Pancreas (tissue), 10 donors: Measurements from ENCODE around the gene UBR4. TPM values are rescaled to one million over a fixed set of nuclear protein-coding genes. Genes with fewer than 3 reads are reported as not detected.
A peak's percentile ranks its signal among the peaks of the same experiment; 100 is the strongest.

ENCODE experiments used
- ATAC-seq, 4 donors: fragments of 200-7000 bp; cut with Tn5 transposase; one replicate each; pipeline versions ENCODE4 v1.8.0 to v1.9.1; 2020; ENCODE audit warnings: mild to moderate bottlenecking in 4 of 4, moderate library complexity in 4 of 4
- DNase-seq, 6 donors: peaks; one replicate each; pipeline ENCODE4 v3.0.0-alpha.2; 2020
- FAIRE-seq: peaks from 2 replicates; lab custom pipeline; 2012; peaks lifted over from hg19 to GRCh38; lab: Jason Lieb, UNC
- H3K27ac ChIP-seq, 4 donors: fragments of 200-600 bp; sonication (generic); 1 replicate in 3 of 4; 2 replicates in 1 of 4; pipeline versions ENCODE4 v1.5.0 to v1.8.0; 2020
- H3K27me3 ChIP-seq, 4 donors: fragments of 200-600 bp; one replicate each; pipeline ENCODE4 v1.8.0; 2021
- H3K36me3 ChIP-seq, 3 donors: fragments of 200-600 bp; sonication (generic) in 1 of 3; one replicate each; pipeline versions ENCODE4 v1.5.0 to v1.8.0; 2020 to 2021
- H3K4me1 ChIP-seq, 3 donors: fragments of 200-600 bp; one replicate each; pipeline ENCODE4 v1.8.0; 2021
- H3K4me3 ChIP-seq, 4 donors: fragments of 200-600 bp; sonication (generic) in 2 of 4; one replicate each; pipeline versions ENCODE4 v1.5.0 to v1.8.0; 2020 to 2021
- H3K9me3 ChIP-seq, 4 donors: fragments of 200-600 bp; one replicate each; pipeline ENCODE4 v1.8.0; 2021
- CTCF ChIP-seq, 4 donors: fragments of 200-600 bp; sonication (generic) in 3 of 4; IDR thresholded peaks; one replicate each; pipeline versions ENCODE4 v1.5.0 to v1.8.0; 2021; ENCODE audit warnings: antibody characterized with exemption in 4 of 4
- WGBS, 2 donors: extraction: QIAGEN DNeasy Blood & Tissue Kit; methylation state at CpG; one replicate each; pipeline ENCODE4 v1.1.7; 2013; 5-methylcytosine and 5-hydroxymethylcytosine counted together
- intact Hi-C, 3 donors: fragments of 100-400 bp; cut with DNase I; formaldehyde crosslinking; loops; one replicate each; pipeline versions ENCODE4 v1.11.1 to v1.14.2; 2022
- polyA plus RNA-seq, 2 donors: library from polyadenylated mRNA; stranded (reverse); fragments of 200-250 nt; gene quantifications; one replicate each; pipeline ENCODE4 v1.2.3, GENCODE V29; 2013
- total RNA-seq, 6 donors: library from RNA; stranded (reverse); fragmentation: NEBNext Ultra II Directional in 4 of 6; extraction: Animal tissue kit (Norgen Biotek cat#: 25700) in 4 of 6; gene quantifications; one replicate each; pipeline versions ENCODE4 v1.2.1 to v1.2.4, GENCODE V29; 2021 to 2023
- donor health status: healthy with polysubstance abuse.
- donor health status: DM: no; HTN: no; CAD: no; lungs with moderate emphysema.
- donor health status: DM: no; HTN: no; CAD: no.
- donor health status: control.
- donor health status: control.
- donor health status: Bipolar disorder and iron deficiency.
- donor health status: DM: yes; HTN: yes; CAD: no.
- donor health status: DM: no; HTN: no; CAD: no.
- donor health status: DM: no; HTN: no; CAD: no.
- donor health status: DM: yes; HTN: yes; CAD: no.

Gene UBR4
- total and polyA plus RNA-seq, 8 donors = 45.3 to 140 (median 65.5) TPM

GRCh38 chr1:19036813-19037605 lies 173.1 kb downstream of the UBR4 start:
- TF ChIP-seq CTCF (IDR thresholded peaks at IDR 0.05) = no peak
- intact Hi-C loops = no loop called here
- Histone ChIP-seq H3K36me3 (no peaks in the 10 kb centered on the region), H3K27ac (no peak overlapping the region), H3K9me3 (no peaks in the 10 kb centered on the region), H3K4me1 (no peaks in the 10 kb centered on the region), H3K27me3 (no peaks in the 10 kb centered on the region), H3K4me3 (no peak overlapping the region)
- 94 to 96% methylated on average over 15 of the region's 15 CpGs for WGBS, 2 donors
- DNase-seq = no peak
- no peak for ATAC-seq
- no peak for FAIRE-seq

- no peak overlapping the region for H3K4me3 ChIP-seq
- H3K36me3 ChIP-seq = no peaks in the 10 kb centered on the region
- H3K4me1 ChIP-seq = no peaks in the 10 kb centered on the region
- 72 to 78% methylated on average over 17 of the region's 17 CpGs for WGBS, 2 donors
- intact Hi-C loops = no loop called here
- no peaks in the 10 kb centered on the region for H3K27me3 ChIP-seq
- TF ChIP-seq CTCF (IDR thresholded peaks at IDR 0.05) = no peak
- H3K27ac ChIP-seq = no peak overlapping the region
- no peaks in the 10 kb centered on the region for H3K9me3 ChIP-seq
- DNase-seq (peak in 1 of 6 donors; percentile 12), FAIRE-seq (no peak), ATAC-seq (no peak)
These were observed 173.8 kb downstream of the UBR4 start for GRCh38 chr1:19036041-19036812.

GRCh38 chr1:19035377-19036040 lies 174.6 kb downstream of the UBR4 start:
- FAIRE-seq (no peak), DNase-seq (peak in 1 of 6 donors; percentile 14), ATAC-seq (no peak)
- no peaks in the 10 kb centered on the region for H3K9me3 ChIP-seq
- WGBS, 2 donors = 82 to 88% methylated on average over 7 of the region's 7 CpGs
- H3K27me3 ChIP-seq = no peaks in the 10 kb centered on the region
- no peaks in the 10 kb centered on the region for H3K36me3 ChIP-seq
- TF ChIP-seq CTCF (IDR thresholded peaks at IDR 0.05) = no peak
- no peak overlapping the region for H3K27ac ChIP-seq
- intact Hi-C loops = no loop called here
- H3K4me3 ChIP-seq = no peak overlapping the region
- H3K4me1 ChIP-seq = no peaks in the 10 kb centered on the region

- no peak for FAIRE-seq
- DNase-seq = peak in 1 of 6 donors; percentile 15
- intact Hi-C loops = no loop called here
- H3K27ac ChIP-seq = no peak overlapping the region
- H3K36me3 ChIP-seq = no peaks in the 10 kb centered on the region
- H3K4me1 ChIP-seq = no peaks in the 10 kb centered on the region
- no peaks in the 10 kb centered on the region for H3K9me3 ChIP-seq
- no peak for TF ChIP-seq CTCF (IDR thresholded peaks at IDR 0.05)
- 85 to 91% methylated on average over 9 to 10 of the region's 10 CpGs for WGBS, 2 donors
- H3K27me3 ChIP-seq = no peaks in the 10 kb centered on the region
- no peak for ATAC-seq
- H3K4me3 ChIP-seq = no peak overlapping the region
These were observed 175.3 kb downstream of the UBR4 start for GRCh38 chr1:19034721-19035120.
